ENCODE data around the gene INPP5J.

The INPP5J gene

DNA sequence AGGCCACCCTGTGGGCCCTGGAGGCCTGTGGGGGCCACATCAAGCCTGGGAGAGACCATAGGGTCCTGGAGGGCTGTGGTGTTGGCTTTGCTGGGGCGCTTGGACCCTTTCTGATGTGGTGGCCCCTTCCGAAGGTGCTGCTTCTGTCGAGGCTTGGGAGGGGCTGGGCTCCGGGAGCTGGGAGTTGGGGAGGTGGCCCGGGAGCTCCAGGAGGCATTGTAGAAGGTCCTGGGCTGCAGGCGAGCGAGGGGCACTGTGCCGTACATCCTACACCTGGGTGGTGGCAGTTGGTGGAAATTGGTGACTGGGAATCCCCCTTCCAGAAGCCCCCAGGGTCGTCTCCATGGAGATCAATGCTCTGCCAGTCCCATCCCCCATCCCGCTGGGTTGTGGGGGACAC is 15.0 kb downstream of the INPP5J start:
- Histone ChIP-seq H3K4me3 (no peak overlapping the region), H3K9me3 (no peaks in the 10 kb centered on the region), H3K27ac (no peak overlapping the region), H3K4me1 (peaks cover 0 to 15% (median 8%) of the 10 kb centered on the region in 4 donors), H3K27me3 (peaks cover 0 to 9% of the 10 kb centered on the region in 2 donors), H3K36me3 (peaks cover 0 to 7% (median 0%) of the 10 kb centered on the region in 3 donors)
- intact Hi-C loops (cut with DNase I; ENCODE audit: low total_unique reads): no loop called here
- DNase-seq: no peak
- TF ChIP-seq CTCF (IDR thresholded peaks at IDR 0.05): no peak

DNA sequence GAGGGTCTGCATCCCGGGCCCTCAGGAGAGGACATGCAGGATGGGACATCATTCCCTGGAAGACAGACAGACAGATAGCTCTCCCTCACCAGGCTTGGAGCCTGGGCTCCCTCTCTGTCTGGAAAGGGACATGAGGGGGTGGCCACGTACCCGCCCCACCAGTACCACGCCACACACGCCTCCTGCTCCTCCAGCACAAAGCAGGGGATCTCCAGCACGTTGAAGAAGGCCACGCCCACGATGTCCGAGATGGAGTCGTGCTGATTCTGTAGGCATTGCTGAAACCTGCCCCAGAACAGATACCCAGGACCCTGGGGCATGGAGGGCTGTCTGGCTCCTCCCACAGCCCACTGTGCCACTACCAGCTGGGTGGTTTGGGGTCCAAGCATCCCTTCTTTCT is 15.4 kb downstream of the INPP5J start:
- no peak for DNase-seq
- no peak for TF ChIP-seq CTCF (IDR thresholded peaks at IDR 0.05)

GRCh38 chr22:31139066-31139465 is 16.3 kb downstream of the INPP5J start:
- Histone ChIP-seq H3K4me1 (peaks cover 0 to 25% (median 12%) of the 10 kb centered on the region in 4 donors), H3K36me3 (peaks cover 0 to under 1% (median 0%) of the 10 kb centered on the region in 3 donors), H3K4me3 (no peak overlapping the region), H3K27ac (no peak overlapping the region), H3K27me3 (peaks cover 0 to 9% of the 10 kb centered on the region in 2 donors), H3K9me3 (no peaks in the 10 kb centered on the region)
- TF ChIP-seq CTCF (IDR thresholded peaks at IDR 0.05): no peak
- intact Hi-C loops (cut with DNase I; ENCODE audit: low total_unique reads): no loop called here
- no peak for DNase-seq

More for the DNA sequence above, 15.4 kb downstream of the INPP5J start:
- H3K4me3 ChIP-seq: no peak overlapping the region
- peaks cover 0 to 19% (median 11%) of the 10 kb centered on the region in 4 donors for H3K4me1 ChIP-seq
- peaks cover 0 to 7% (median 0%) of the 10 kb centered on the region in 3 donors for H3K36me3 ChIP-seq
- peaks cover 0 to 9% of the 10 kb centered on the region in 2 donors for H3K27me3 ChIP-seq
- no peaks in the 10 kb centered on the region for H3K9me3 ChIP-seq
- intact Hi-C loops (cut with DNase I; ENCODE audit: low total_unique reads): no loop called here
- no peak overlapping the region for H3K27ac ChIP-seq

DNA sequence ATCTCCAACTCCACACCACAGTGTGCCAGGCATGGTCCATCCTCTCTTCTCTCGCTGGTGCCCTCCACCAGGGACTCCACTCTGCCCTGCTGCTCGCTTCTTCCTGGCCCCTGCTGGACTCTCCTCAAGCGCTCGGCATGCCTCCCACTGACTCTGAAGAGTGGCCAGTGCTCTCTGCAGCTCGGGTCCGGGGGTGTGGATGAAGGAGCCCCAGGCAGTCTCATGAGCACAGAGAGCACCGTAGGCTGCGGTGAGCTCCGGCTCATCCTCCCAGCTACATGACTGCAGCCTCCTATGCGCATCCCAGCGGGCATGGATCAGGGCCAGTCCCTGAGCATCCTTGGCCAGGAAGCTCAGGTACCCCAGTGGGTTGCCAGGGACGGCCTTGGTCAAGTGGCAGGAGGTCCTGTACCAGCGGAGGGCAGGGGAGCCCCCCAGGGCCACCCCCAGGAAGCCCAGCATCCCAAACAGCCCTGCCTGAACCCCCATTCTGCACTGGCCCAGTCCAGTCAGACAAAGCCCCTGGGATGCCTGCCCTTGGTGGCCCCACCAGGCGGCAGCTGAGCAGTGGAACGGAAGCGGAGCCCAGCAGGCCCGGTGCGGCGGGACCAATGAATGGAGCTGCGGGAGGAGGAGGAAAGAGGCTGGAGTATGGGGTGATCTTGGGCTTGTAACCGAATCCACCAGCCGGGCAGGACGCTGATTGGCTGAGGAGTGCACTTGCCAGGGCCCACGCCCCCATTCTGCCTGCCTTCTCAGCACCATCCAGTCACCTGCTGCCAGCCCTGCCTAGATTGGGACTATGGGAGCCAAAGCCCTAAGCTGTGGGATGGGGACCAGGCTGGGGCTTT is 17.3 kb downstream of the INPP5J start, which contains the start of gene PLA2G3:
PLA2G3 (minus strand) TSS at position 643 of the 851 bp plus-strand sequence; CDS start at position 489, 154 bp downstream.
- TF ChIP-seq CTCF (IDR thresholded peaks at IDR 0.05): no peak
- Histone ChIP-seq H3K27ac (no peak within 1 kb of the TSS), H3K9me3 (no peaks in the 10 kb centered on the region), H3K4me1 (peaks cover 0 to 25% (median 12%) of the 10 kb centered on the region in 4 donors), H3K36me3 (no peaks in the 10 kb centered on the region), H3K27me3 (peaks cover 0 to 9% of the 10 kb centered on the region in 2 donors), H3K4me3 (no peak within 1 kb of the TSS)
- no peak for DNase-seq
- intact Hi-C loops (cut with DNase I; ENCODE audit: low total_unique reads): loop anchor here (10.0 kb wide), 1 partner anchor 375 kb away; no protein-coding TSS in a partner anchor

DNA sequence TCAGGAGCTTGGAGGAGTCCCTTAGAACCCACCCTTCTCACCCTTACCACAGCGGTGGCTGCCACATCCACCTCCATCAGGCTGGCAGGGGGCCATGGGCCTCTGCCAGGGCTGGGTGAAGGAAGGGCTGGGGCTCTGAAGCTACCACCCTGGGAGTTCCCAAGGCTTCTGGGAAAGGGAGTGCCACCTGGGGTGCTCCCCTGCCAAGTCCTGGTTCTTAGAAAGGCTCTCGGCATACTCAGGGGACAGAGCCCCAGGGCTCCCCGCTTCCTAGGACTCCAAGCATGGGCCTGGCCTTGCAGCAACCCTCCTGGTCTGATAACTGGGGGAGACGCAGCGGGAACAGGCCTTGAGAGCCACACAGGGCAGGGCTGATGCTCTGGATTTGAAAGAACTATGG is 18.0 kb downstream of the INPP5J start:
- H3K4me3 ChIP-seq: no peak overlapping the region
- H3K27me3 ChIP-seq: peaks cover 0 to 9% of the 10 kb centered on the region in 2 donors
- TF ChIP-seq CTCF (IDR thresholded peaks at IDR 0.05): no peak
- peaks cover 0 to 25% (median 12%) of the 10 kb centered on the region in 4 donors for H3K4me1 ChIP-seq
- intact Hi-C loops (cut with DNase I; ENCODE audit: low total_unique reads): loop anchor here (10.0 kb wide), 1 partner anchor 376 kb away; no protein-coding TSS in a partner anchor
- DNase-seq: no peak
- H3K27ac ChIP-seq: no peak overlapping the region
- H3K36me3 ChIP-seq: no peaks in the 10 kb centered on the region
- no peaks in the 10 kb centered on the region for H3K9me3 ChIP-seq

Measured in tibial artery (tissue), 4 donors.